Suprapubic skin (tissue), 3 donors: ENCODE measurements around the gene SLC4A7.

Experiments used
- CTCF ChIP-seq, 2 donors: fragments of 200-600 bp in 1 of 2; fragments of 450-650 bp in 1 of 2; sonication (generic) in 1 of 2; IDR thresholded peaks; one replicate each; pipeline ENCODE4 v1.5.1; 2016 to 2019; ENCODE audit warnings: antibody characterized with exemption in 2 of 2, mild to moderate bottlenecking in 1 of 2, moderate library complexity in 1 of 2
- POLR2A ChIP-seq, 2 donors: fragments of 450-650 bp; IDR thresholded peaks; one replicate each; pipeline ENCODE4 v1.6.1; 2017; ENCODE audit warnings: antibody characterized with exemption in 2 of 2, mild to moderate bottlenecking in 2 of 2, moderate library complexity in 2 of 2

DNA sequence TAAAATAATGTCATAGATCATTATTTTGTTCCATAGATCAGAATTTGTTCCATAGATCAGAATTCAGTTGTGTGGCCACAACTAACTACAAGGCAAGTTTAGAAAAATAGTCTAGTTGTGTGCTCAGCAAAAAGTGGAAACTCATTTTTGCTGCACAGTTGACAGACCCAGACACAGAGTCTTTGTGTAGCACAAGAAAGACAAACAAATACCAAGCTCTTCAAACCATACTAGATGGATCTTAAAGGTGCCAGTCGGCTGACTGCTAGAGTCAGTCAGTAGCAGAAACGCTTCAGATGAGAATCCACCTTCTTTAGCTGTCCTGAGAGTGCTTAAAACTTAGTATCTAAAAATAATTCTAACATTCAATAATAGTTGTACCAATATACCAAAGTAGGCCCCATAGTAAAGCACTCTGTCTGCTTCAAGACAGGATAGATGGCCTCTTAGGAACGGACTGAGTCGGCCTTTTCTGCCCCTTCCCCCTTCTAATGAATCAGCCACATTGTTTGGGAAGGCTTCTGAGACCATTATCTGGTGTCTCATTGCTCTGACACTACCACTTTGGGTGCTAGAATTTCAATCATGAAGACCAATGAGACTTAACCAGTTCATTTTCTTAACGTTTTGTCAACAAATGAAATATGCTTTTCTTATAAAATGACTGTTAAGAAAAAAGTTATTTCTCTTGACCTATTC lies 27.7 kb upstream of the SLC4A7 start:
- TF ChIP-seq CTCF (IDR thresholded peaks at IDR 0.05) (no peak), POLR2A (IDR thresholded peaks at IDR 0.05) (no peak)
